Stimulated activated naive CD8-positive, alpha-beta T cell treated with anti-CD3 and anti-CD28 coated beads, Interleukin-15, amount 100 ng/mL, for 72 hours (primary cell): ENCODE data around the gene OR56B1.
A peak's percentile ranks its signal among the peaks of the same experiment; 100 is the strongest.
"Not testable (repeated sequence)": the region's sequence is repeated elsewhere in the genome, so short reads cannot be mapped to it uniquely, and the experiment has no call there.

Source experiments
- ATAC-seq: fragments of 150-1000 bp; cut with Tn5 transposase; 2 replicates; pipeline ENCODE4 v1.10.0; 2021; ENCODE audit warnings: mild to moderate bottlenecking, moderate library complexity
- DNase-seq, 2 donors: peaks; one replicate each; pipeline ENCODE4 v3.0.0; 2021 to 2022
- H3K27ac Mint-ChIP-seq, 2 donors: one replicate each; pipeline ENCODE4 v1.8.0; 2022; ENCODE audit warnings: mild to moderate bottlenecking in 2 of 2, mixed read lengths in 2 of 2, moderate library complexity in 2 of 2
- H3K27me3 Mint-ChIP-seq: one replicate; pipeline ENCODE4 v1.8.0; 2022; ENCODE audit warnings: mixed read lengths
- H3K4me1 Mint-ChIP-seq: one replicate; pipeline ENCODE4 v1.8.0; 2022; ENCODE audit warnings: mild to moderate bottlenecking, mixed read lengths
- H3K4me3 Mint-ChIP-seq, 2 donors: one replicate each; pipeline ENCODE4 v1.8.0; 2022; ENCODE audit warnings: mild to moderate bottlenecking in 2 of 2, mixed read lengths in 2 of 2, moderate library complexity in 1 of 2
- H3K9me3 Mint-ChIP-seq, 2 donors: one replicate each; pipeline ENCODE4 v1.8.0; 2022; ENCODE audit warnings: mixed read lengths in 2 of 2

OR56B1 gene

GRCh38 chr11:5736396-5736795 is at the start of gene OR56B1:
TSS of gene OR56B1 (plus strand) at chr11:5736448. CDS start at chr11:5736517, 69 bp downstream.
- no peaks in the 10 kb centered on the region for H3K27me3 Mint-ChIP-seq
- no peaks in the 10 kb centered on the region for H3K4me1 Mint-ChIP-seq
- H3K27ac Mint-ChIP-seq = no peak within 1 kb of the TSS
- no peak within 1 kb of the TSS for H3K4me3 Mint-ChIP-seq
- peaks cover 14 to 16% of the 10 kb centered on the region in 2 donors for H3K9me3 Mint-ChIP-seq
- no peak for ATAC-seq
- no peak for DNase-seq

GRCh38 chr11:5688482-5688881 is 47.8 kb upstream of the OR56B1 start:
- Mint-ChIP-seq H3K4me1 (peaks cover 44% of the 10 kb centered on the region), H3K4me3 (peak overlapping the region; percentile 27 to 93), H3K9me3 (no peaks in the 10 kb centered on the region), H3K27me3 (no peaks in the 10 kb centered on the region), H3K27ac (peak overlapping the region; percentile 82 to 85)
- ATAC-seq (no peak), DNase-seq (no peak)

GRCh38 chr11:5689551-5689983 is 46.7 kb upstream of the OR56B1 start, which contains the start of gene TRIM22:
TSS of gene TRIM22 (plus strand) at chr11:5689790. CDS start at chr11:5696233, 6,443 bp downstream.
- peaks cover 46% of the 10 kb centered on the region for H3K4me1 Mint-ChIP-seq
- peak within 1 kb of the TSS; percentile 98 to 99 for H3K27ac Mint-ChIP-seq
- H3K9me3 Mint-ChIP-seq = no peaks in the 10 kb centered on the region
- H3K4me3 Mint-ChIP-seq = peak within 1 kb of the TSS; percentile 93 to 97
- ATAC-seq = peak; percentile 83
- no peaks in the 10 kb centered on the region for H3K27me3 Mint-ChIP-seq
- peak; percentile 56 to 74 for DNase-seq

GRCh38 chr11:5690216-5690615 is 46.0 kb upstream of the OR56B1 start:
- Mint-ChIP-seq H3K4me3 (peak overlapping the region; percentile 93 to 97), H3K27ac (peak overlapping the region; percentile 98 to 99), H3K9me3 (no peaks in the 10 kb centered on the region), H3K27me3 (no peaks in the 10 kb centered on the region), H3K4me1 (peaks cover 48% of the 10 kb centered on the region)
- peak; percentile 2 for ATAC-seq
- peak in 1 of 2 donors; percentile 12 for DNase-seq

- Mint-ChIP-seq H3K4me3 (peak overlapping the region; percentile 93 to 97), H3K27ac (peak overlapping the region; percentile 98 to 99), H3K4me1 (peaks cover 48% of the 10 kb centered on the region), H3K27me3 (no peaks in the 10 kb centered on the region), H3K9me3 (no peaks in the 10 kb centered on the region)
- ATAC-seq = peak; percentile 7
- DNase-seq = peak in 1 of 2 donors; percentile 13
These were observed 45.5 kb upstream of the OR56B1 start for GRCh38 chr11:5690736-5691135.

GRCh38 chr11:5691238-5691963 is 44.8 kb upstream of the OR56B1 start:
- H3K4me3 Mint-ChIP-seq = peak overlapping the region; percentile 93 to 97
- H3K9me3 Mint-ChIP-seq, ATAC-seq, H3K27me3 Mint-ChIP-seq, DNase-seq: not testable (repeated sequence)
- peak overlapping the region; percentile 98 to 99 for H3K27ac Mint-ChIP-seq
- peaks cover 50% of the 10 kb centered on the region for H3K4me1 Mint-ChIP-seq

- H3K4me3 Mint-ChIP-seq = peak overlapping the region; percentile 93 to 97
- H3K9me3 Mint-ChIP-seq = no peaks in the 10 kb centered on the region
- H3K4me1 Mint-ChIP-seq = peaks cover 56% of the 10 kb centered on the region
- no peak for DNase-seq
- no peak for ATAC-seq
- H3K27ac Mint-ChIP-seq = peak overlapping the region; percentile 69 to 98
- H3K27me3 Mint-ChIP-seq = no peaks in the 10 kb centered on the region
These were observed 44.3 kb upstream of the OR56B1 start for GRCh38 chr11:5691964-5692361.

- DNase-seq (no peak), ATAC-seq (no peak)
- Mint-ChIP-seq H3K4me3 (peak overlapping the region; percentile 61 to 66), H3K27me3 (no peaks in the 10 kb centered on the region), H3K4me1 (peaks cover 64% of the 10 kb centered on the region), H3K27ac (no peak overlapping the region), H3K9me3 (no peaks in the 10 kb centered on the region)
These were observed 41.6 kb upstream of the OR56B1 start for GRCh38 chr11:5694642-5695041.

GRCh38 chr11:5695580-5695979 is 40.7 kb upstream of the OR56B1 start:
- H3K4me3 Mint-ChIP-seq = no peak overlapping the region
- ATAC-seq = no peak

GRCh38 chr11:5696210-5696609 is 40.0 kb upstream of the OR56B1 start:
- H3K27me3 Mint-ChIP-seq = no peaks in the 10 kb centered on the region
- H3K4me3 Mint-ChIP-seq = peak overlapping the region in 1 of 2 donors; percentile 39

More at GRCh38 chr11:5695580-5695979, 40.7 kb upstream of the OR56B1 start:
- no peak overlapping the region for H3K27ac Mint-ChIP-seq
- no peaks in the 10 kb centered on the region for H3K27me3 Mint-ChIP-seq
- H3K4me1 Mint-ChIP-seq = peaks cover 73% of the 10 kb centered on the region
- no peak for DNase-seq
- H3K9me3 Mint-ChIP-seq = no peaks in the 10 kb centered on the region

GRCh38 chr11:5698281-5698680 is 38.0 kb upstream of the OR56B1 start:
- Mint-ChIP-seq H3K4me1 (peaks cover 87% of the 10 kb centered on the region), H3K27ac (no peak overlapping the region), H3K4me3 (no peak overlapping the region), H3K9me3 (no peaks in the 10 kb centered on the region), H3K27me3 (no peaks in the 10 kb centered on the region)
- DNase-seq (no peak), ATAC-seq (no peak)

More at GRCh38 chr11:5696210-5696609, 40.0 kb upstream of the OR56B1 start:
- Mint-ChIP-seq H3K4me1 (peaks cover 80% of the 10 kb centered on the region), H3K9me3 (no peaks in the 10 kb centered on the region), H3K27ac (no peak overlapping the region)
- DNase-seq (no peak), ATAC-seq (no peak)

GRCh38 chr11:5700421-5701054 is 35.7 kb upstream of the OR56B1 start:
- DNase-seq (no peak), ATAC-seq (no peak)
- Mint-ChIP-seq H3K9me3 (no peaks in the 10 kb centered on the region), H3K4me1 (peaks cover 88% of the 10 kb centered on the region), H3K27me3 (no peaks in the 10 kb centered on the region), H3K4me3 (peak overlapping the region; percentile 31 to 33), H3K27ac (peak overlapping the region; percentile 87 to 91)

GRCh38 chr11:5701055-5701577 is 35.1 kb upstream of the OR56B1 start:
- peaks cover 83% of the 10 kb centered on the region for H3K4me1 Mint-ChIP-seq
- H3K27ac Mint-ChIP-seq = peak overlapping the region; percentile 87 to 91
- no peaks in the 10 kb centered on the region for H3K9me3 Mint-ChIP-seq
- no peak for DNase-seq
- ATAC-seq = no peak
- no peaks in the 10 kb centered on the region for H3K27me3 Mint-ChIP-seq
- peak overlapping the region in 1 of 2 donors; percentile 62 for H3K4me3 Mint-ChIP-seq

- Mint-ChIP-seq H3K4me1 (peaks cover 61% of the 10 kb centered on the region), H3K4me3 (peak overlapping the region in 1 of 2 donors; percentile 44), H3K27ac (peak overlapping the region in 1 of 2 donors; percentile 88), H3K27me3 (no peaks in the 10 kb centered on the region), H3K9me3 (no peaks in the 10 kb centered on the region)
- DNase-seq (no peak), ATAC-seq (no peak)
These were observed 32.3 kb upstream of the OR56B1 start for GRCh38 chr11:5703741-5704536.

GRCh38 chr11:5705688-5706087 is 30.6 kb upstream of the OR56B1 start:
- no peaks in the 10 kb centered on the region for H3K27me3 Mint-ChIP-seq
- H3K27ac Mint-ChIP-seq = peak overlapping the region in 1 of 2 donors; percentile 54
- H3K9me3 Mint-ChIP-seq = no peaks in the 10 kb centered on the region
- DNase-seq (no peak), ATAC-seq (peak; percentile 53)
- H3K4me1 Mint-ChIP-seq = peaks cover 47% of the 10 kb centered on the region
- H3K4me3 Mint-ChIP-seq = no peak overlapping the region
